Measurements from ENCODE around the gene NOL4L. TPM values are rescaled to one million over a fixed set of nuclear protein-coding genes. Genes with fewer than 3 reads are reported as not detected.
"Not testable (repeated sequence)": the region's sequence is repeated elsewhere in the genome, so short reads cannot be mapped to it uniquely, and the experiment has no call there.

NOL4L gene
- total RNA-seq, 1 donor from 2014 or later = 15.4 TPM

DNA sequence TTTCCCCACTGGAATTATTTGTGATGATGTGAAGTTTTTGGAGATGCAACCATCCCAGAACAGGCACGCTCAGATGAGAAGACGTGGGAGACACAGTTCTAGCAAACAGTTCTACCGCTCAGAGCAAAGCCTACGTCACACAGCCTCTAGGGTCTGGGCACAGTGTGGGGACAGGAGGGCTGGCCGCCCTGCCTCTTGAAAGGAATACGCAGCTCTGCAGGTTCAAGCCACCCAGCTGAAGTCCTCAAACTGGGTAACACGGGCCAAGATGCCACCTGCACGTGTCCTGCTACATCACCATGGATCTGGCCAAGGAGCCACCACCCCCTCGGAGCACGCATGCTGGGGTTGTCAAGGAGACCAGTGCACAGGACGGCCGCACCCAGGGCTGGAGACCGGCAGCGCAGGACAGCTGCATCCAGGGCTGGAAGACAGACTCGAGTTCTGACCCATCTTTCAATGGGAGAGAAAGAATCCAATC is 75.0 kb downstream of the NOL4L start:
- no peak for DNase-seq (ENCODE audit: low read depth)

DNA sequence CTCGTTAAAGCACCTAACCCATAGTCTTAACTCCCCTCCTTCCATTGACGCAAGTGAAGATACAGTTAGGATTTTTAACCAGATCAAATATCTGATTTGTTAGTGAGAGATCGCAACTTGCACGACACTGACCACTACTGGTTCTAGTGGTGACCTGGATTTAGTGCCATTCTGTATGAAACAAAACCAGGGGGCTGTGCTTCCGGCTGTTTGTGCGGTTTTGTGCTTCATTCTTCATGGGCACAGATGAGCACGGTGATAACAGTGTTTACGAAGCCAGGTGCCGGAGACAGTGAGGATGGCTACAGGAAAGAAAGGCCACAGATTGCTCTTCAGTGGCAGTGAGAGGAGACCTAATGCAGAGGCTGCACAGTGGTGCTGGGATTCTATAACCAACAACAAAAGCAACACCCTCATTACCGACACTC is 75.5 kb downstream of the NOL4L start:
- DNase-seq (ENCODE audit: low read depth) = peak; percentile 38

DNA sequence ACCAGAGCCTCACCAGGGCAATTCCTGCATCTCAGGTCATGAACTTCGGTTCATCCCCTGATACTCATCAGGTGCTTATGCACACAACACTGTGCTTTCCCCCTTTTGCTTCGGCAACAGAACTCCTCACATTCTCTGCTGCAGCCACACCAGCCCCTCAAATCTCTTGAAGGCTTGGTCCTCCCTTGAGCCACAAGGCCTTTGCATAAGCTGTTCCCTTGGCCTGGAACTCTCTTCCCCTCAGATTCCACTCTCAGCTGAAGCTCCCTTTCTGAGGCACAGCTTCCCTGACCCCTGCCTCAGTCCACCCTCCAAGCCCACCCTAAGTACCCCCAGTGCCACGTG is 76.4 kb downstream of the NOL4L start:
- DNase-seq (ENCODE audit: low read depth) = no peak

DNA sequence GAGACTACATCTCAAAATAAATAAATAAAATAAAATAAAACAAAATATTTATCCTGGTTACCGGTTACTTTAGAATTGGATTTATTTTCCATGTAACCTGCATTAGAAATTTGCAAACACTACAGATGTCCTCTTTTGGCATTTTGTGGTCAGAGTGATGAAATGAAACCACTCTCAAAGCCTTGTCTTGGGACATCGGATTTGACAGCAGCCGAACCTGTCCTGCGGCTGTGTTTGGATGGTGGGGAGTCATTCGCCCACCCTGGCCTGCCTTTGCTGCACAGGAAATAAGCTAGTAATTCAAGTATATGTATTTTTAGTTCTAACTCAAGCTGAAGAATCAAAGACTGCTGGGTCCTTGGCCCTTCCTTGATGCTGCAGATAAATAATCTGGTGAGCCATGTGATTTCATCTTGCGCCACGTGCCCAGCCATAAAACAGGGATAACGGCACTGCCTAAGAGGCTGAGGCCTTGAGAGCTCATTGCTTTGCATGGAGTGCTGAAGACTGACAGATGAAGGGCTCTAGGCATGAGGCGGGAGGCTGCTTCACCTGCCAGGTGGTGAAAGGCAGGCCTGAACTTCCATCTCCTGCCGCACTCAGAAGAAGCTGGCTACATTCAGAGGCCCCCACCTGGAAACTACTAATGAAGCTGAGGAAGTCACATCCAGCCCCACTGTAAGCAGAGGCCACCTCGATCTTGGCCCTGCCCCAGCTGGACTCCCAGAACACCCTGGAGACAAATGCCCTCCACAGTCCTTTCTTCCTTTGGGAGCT is 76.9 kb downstream of the NOL4L start:
- no peak for DNase-seq (ENCODE audit: low read depth)

DNA sequence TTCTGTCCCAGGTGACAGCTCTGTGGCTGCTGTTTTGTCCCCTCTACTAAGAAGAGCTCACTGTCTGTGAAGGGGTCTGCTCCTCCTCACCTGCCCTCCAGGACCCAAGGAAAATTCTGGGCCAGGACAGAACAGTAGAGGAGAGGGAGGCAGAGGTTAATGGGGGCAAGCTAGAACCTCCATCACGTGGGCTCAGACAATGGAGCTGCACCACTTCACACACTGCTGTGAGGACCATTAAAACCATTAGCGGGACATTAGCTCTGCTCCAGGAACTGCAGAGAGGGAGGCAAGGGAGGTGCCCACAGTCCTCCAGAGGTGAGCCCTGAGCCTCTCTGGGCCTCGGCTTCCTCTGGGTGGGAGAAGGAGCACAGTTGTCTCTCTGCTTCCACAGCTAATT is 78.4 kb downstream of the NOL4L start:
- DNase-seq (ENCODE audit: low read depth) = no peak

DNA sequence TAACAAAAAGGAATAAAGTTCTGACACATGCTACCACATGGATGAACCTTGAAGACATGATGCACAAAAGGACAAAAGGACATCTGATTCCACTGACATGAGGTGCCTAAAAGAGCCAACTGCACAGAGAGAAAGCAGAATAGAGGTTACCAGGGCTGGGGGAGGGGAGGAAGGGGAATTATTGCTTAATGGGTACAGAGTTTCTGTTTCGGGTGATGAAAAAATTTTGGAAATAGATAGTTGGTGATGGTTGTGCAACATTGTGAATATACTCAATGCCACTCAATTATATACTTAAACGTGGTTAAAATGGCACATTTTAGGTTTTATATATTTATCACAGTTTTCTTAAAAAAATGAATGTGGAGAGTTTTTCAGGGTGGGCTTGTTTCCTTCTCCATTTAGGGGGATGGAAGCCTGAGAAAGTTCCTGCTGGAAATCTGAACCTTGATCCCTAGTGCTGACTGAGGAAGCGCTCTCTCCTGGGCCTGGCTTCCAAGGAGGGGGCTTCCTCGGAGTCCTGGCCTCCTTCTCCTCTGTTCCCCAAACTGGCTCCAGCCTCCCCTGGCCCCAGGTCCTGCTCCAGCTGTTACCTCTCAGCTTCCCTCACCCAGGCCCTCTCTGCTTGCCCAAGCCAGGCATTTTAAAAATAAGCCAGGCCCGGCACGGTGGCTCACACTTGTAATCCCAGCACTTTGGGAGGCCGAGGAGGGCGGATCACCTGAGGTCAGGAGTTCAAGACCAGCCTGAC is 79.2 kb downstream of the NOL4L start:
- DNase-seq (ENCODE audit: low read depth) = no peak

DNA sequence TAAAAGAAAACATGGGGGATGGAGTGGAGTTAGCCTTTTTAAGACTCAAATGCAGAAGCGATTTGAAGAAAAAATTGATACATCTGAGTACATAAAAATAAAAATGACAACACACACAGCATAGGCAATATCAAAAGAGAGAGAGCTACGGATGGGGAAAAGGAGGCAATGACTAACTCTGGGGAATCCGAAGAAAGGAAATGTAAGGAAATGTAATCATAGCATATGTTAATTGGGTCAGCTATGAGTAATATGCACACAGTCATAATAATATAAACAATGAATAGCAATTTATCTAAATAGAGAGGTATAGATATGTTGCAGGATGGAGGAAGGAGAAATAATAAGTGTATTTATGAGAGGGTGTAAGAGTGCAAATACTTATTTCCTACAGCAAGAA is 83.4 kb downstream of the NOL4L start:
- no peak for DNase-seq (ENCODE audit: low read depth)

DNA sequence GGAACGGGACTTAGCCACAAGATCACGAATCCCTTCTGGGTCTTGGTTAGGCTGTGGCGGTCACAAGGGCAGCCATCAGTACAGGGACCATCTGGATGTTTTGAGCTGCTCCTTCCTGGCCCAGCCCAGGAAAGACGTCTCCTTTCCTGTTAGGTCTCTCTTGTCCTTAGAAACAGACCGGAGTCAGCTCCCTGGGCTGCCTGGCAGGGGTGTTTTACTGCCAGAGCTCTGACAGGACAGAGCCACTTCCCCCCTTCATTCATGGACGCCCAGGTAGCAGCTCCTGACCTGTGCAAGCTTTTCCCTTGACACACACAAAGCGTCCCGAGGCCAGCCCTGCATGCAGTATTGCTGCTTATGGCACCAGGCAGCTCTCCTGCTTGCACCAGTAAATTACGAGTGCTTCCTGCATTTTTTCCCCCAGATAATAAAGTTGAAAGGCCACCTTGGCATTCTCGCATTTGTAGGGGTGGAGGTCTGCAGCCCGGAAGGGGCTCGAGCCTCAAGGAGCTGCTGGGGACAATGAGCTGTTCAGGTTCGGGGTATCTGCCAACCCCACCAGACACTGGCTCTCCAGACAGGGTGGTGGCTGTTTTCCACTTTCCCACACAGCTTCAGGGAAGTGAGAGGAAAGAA is 87.4 kb downstream of the NOL4L start:
- DNase-seq (ENCODE audit: low read depth) = no peak

DNA sequence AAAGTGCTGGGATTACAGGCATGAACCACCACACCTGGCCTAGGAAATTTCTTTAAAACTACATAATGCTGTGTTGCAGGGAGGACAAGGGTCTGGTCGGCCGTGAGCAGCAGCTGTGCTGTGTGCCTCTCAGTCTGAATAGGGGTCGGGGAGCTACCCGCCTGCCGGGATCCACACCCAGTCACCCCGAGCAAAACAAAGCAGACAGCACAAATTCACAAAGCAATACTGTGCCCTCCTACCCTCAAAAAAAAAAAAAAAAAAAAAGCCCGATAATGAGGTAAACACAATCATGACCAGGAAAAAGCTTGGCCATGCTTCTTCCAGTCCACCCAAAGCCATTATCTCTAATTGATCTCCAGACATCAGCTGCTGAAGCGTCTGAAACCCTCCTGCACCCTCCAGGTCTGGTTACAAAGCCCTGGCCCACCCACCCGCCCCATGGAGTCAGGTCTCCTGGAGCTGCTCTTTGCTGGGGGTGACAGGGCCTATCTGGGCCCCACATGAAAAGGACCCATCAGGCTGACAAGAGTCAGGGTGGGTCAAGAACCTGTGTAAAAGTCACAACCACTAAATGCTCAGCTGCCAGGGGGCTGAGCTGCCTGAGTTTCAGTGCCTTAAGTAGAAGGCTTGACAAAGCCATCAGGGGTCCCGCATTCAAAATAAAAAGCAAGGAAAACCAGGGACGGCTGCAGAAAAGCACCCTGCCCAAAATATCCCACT is 88.2 kb downstream of the NOL4L start:
- DNase-seq (ENCODE audit: low read depth) = no peak

DNA sequence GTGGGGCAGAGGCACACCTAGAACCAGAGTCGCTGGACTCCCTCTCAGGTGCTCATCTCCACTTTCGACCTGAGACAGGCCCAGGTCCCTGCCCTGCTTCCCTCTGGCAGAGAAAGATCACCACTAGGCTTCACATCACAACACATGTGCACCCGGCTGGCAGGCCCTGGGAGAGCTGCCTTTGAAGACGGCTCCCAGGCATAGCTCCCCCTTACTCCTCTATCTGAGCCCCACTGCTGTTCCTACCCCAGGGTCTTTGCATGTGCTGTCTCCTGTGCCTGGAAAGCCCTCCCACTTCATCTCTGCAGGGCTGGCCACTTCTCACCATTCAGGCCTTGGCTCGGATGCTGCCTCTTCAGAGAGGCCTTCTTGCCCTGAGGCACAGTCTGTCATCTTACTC is 89.2 kb downstream of the NOL4L start:
- DNase-seq (ENCODE audit: low read depth) = no peak

DNA sequence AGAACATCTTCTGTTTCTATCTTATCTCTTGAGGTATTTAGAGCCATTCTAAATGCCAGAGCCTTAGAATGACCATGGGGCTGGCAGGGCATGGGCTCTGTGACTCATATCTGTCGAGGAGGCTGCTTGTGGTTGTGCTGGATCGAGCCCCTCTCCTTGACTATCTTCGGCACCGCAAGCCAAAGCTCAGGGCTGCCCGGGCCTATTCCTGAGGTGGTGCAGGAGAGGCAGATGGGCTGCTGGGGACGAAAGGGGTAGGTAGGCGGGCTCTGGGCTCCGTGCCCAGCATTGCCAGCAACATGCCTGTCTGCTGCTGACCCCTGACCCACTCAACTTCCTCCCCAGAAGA is 89.9 kb downstream of the NOL4L start:
- DNase-seq (ENCODE audit: low read depth) = no peak

DNA sequence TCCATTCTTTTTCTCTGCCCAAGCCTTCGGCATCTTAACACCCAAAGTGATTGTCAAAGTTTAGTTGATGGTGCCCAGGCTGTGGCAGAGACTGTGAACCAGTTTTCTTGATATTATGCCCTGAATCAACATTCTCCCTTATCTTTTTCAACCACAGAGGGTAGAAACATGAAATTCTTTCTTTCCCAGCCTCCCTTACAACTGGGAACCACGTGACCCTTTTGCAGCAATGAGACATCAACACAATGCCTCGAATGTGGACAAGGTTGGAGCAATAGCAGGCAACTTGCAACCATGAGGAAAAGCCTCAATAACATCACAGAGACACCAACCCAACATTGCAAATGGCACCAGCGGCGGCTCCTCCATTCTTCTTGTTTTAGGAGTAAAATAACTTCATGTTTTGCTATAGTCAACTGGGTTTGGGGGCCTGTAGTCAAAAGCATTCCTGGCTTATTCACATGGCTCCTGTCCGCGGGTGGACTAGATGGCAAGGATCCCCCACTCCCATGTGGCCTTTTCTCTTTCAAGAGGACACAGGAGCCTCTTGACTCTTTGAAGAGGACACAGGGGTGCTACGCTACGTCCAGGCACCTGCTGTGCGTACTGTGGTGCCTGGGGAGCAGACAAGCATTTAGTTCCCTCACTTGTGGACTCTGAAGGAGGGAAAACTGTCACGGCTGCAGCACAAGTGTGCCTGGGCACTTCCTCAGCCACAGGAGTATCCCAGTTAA is 90.5 kb downstream of the NOL4L start:
- DNase-seq (ENCODE audit: low read depth) = no peak

DNA sequence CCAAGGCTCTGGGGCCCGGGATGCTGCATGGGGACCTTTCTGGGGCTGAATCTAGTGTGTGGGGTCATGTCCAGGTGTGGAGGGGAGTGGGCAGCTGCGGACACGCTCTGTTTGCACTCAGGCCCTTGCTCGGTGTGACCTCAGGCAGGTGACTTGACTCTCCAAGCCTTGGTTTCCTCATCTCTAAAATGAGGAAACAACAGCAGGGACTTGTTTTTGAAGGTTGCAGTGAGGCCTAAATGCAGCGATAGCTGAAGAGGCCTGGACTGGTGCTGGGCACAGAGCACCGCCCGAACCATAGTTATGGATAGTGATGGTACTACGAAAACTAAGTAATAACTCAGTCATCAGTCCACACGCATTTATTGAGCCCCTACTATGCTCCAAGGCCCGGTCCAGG is 91.8 kb downstream of the NOL4L start:
- no peak for DNase-seq (ENCODE audit: low read depth)

DNA sequence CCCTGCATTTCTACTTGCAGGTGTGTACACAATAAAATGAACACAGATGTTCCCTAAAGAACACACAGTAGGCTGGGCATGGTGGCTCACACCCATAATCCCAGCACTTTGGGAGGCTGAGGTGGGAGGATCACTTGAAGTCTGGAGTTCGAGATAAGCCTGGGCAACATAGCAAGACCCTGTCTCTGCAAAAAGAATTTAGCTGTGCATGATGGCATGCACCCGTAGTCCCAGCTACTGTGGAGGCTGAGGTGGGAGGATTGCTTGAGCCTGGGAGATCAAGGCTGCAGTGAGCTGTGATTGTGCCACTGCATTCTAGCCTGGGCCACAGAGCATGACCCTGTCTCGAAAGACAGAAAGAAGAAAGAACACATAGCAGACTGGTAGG is 93.4 kb downstream of the NOL4L start:
- not testable (repeated sequence) for DNase-seq (ENCODE audit: low read depth)

DNA sequence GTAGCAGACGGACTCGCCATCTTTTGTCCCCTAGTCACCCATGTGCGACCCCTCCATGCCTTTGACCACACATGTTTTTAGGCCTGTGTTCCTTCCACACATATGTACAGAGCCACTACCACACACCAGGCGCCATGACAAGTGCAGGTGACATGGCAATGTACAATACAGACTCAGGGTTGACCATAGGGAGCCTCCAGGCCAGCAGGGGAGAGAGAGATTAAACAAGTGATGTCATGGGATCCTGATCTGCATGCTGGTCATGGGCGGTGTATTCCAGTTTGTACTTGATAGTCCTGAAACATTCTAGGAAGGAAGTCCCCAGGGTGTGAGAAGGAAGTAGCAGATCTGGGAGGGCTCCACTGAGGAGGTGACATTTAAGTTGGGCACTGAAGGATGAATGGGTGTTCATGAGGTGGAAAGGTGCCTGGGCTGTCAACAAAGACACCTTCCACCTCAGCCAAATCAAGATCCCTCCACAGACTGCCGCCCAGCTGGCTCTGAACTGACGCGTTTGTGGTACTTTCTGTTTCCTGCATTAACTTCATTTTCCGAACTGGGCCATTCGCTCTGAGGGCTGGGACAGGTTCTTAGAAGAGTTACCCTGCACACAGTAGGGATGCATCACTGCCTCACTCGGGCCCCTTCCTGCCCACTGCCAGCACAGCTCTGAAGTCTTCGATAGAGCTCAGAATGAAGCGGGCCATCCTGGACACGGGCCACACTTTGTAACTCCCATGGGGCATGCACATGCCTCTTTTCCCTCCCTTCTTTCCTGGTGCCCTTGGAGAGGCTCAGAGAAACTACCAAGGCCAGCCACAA is 94.0 kb downstream of the NOL4L start:
- DNase-seq (ENCODE audit: low read depth) = no peak

DNA sequence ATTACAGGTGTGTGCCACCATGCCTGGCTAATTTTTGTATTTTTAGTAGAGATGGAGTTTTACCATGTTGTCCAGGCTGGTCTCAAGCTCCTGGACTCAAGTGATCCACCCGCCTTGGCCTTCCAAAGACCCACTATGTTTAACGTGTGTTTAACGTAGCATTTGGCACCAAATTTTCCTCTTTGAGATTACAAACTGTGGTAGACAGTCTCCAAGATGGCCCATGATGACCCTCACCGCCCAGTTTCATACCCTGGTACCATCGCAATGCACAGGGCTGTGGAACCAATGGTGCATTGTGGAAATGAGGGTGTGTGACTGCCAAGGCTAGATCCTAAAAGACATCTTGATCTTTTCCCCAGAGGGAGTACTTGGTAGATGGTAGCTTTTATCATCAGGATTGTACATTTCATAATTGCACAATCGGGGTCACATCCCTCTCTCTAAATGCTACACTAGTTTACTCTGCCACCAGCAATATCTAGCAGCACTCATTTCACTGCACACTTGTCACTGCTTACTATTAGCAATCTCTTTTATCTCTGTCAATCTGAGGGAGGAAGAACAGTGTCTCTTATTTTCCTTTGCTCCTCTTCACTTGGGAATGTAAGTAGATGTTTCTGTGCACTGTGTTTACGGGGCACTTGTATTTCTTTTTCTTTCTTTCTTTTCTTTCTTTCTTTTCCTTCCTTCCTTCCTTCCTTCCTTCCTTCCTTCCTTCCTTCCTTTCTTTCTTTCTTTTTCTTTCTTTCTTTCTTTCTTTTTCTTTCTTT is 96.9 kb downstream of the NOL4L start:
- DNase-seq (ENCODE audit: low read depth) = no peak

DNA sequence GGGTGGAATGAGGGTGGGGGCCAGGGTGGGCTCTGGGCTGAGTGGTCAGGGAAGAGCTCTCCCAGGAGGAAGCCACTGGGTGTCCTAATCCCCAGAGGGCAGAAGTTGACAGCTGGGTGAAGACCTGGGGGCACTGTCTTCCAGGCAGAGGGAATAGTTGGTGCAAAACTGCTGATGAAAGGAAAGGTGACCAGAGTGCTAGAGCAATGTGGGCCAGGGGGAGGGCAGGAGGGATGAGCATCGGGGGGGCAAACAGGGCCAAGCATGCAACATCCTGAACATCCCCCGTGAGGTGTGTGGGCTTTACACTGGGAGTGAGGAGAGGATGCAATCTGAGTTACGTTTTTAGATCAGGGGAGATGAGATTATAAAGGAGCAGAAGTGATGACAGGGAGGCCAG is 97.8 kb downstream of the NOL4L start:
- no peak for DNase-seq (ENCODE audit: low read depth)

DNA sequence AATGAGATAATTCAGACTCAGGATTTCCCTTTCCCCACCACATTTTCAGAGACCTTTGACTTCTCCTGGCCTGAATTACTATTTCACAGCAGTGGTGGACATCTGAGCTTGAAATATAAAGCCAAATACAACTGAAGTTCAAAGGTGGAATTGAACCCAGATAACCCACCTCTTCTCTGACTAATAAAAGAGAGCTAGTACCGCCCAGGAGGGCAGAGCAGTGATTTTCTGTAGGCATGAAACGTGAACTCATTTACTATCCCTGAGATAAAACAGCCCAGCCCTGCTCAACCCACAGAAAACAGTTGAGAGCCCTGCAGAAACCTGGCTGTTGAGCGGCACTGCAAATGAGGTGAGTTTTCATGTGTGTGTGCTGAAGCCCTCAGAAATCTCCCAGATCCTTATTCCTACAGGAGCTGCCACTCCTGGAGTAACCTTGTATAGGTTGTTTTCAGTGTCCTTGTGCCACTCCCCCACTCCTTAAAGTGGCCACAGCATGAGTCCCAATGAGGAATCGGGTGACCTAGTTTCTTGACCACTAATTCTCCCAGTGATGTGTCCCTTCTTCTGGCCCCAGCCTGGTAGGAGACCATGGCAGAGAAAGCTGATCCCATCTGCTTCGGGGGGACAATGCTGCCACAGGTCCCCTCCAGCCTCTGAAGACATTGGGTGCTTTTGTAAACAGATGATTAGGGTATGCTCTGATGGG is 99.2 kb downstream of the NOL4L start:
- DNase-seq (ENCODE audit: low read depth) = no peak

All from renal cortical epithelial cell (primary cell).